Small intestine (tissue), 7 donors: ENCODE results near the gene ZNF700. TPM values are rescaled to one million over a fixed set of nuclear protein-coding genes. Genes with fewer than 3 reads are reported as not detected.
"Not testable (repeated sequence)": the region's sequence is repeated elsewhere in the genome, so short reads cannot be mapped to it uniquely, and the experiment has no call there.

Experiments used
- DNase-seq, 2 donors: peaks; one replicate each; pipeline versions ENCODE4 v3.0.0 to v3.0.0-alpha.2; 2013
- FAIRE-seq: peaks from 2 replicates; lab custom pipeline; 2012; peaks lifted over from hg19 to GRCh38; lab: Jason Lieb, UNC
- H3K27ac ChIP-seq, 3 donors: one replicate each; pipeline ENCODE4 v1.5.1; 2013; ENCODE audit warnings: low read length in 2 of 3, mild to moderate bottlenecking in 2 of 3, control low read depth in 1 of 3, inconsistent platforms in 1 of 3, low read depth in 1 of 3, moderate library complexity in 1 of 3
- H3K27me3 ChIP-seq, 3 donors: one replicate each; pipeline ENCODE4 v1.6.1; 2013; ENCODE audit warnings: low read length in 3 of 3, inconsistent platforms in 1 of 3; ENCODE audit not compliant: control insufficient read depth in 3 of 3, insufficient read depth in 3 of 3
- H3K36me3 ChIP-seq, 3 donors: one replicate each; pipeline ENCODE4 v1.6.1; 2013; ENCODE audit warnings: low read length in 3 of 3, inconsistent platforms in 1 of 3, low read depth in 1 of 3, mild to moderate bottlenecking in 1 of 3, moderate library complexity in 1 of 3; ENCODE audit not compliant: control insufficient read depth in 3 of 3, insufficient read depth in 2 of 3
- H3K4me1 ChIP-seq, 3 donors: one replicate each; pipeline ENCODE4 v1.6.1; 2013; ENCODE audit warnings: low read length in 2 of 3, inconsistent platforms in 1 of 3, low read depth in 1 of 3, mild to moderate bottlenecking in 1 of 3, moderate library complexity in 1 of 3; ENCODE audit not compliant: control insufficient read depth in 3 of 3, insufficient read depth in 2 of 3
- H3K4me3 ChIP-seq, 3 donors: one replicate each; pipeline ENCODE4 v1.5.1; 2013; ENCODE audit warnings: low read length in 3 of 3, control low read depth in 1 of 3, inconsistent platforms in 1 of 3, low read depth in 1 of 3, mild to moderate bottlenecking in 1 of 3, moderate library complexity in 1 of 3
- H3K9me3 ChIP-seq, 2 donors: one replicate each; pipeline ENCODE4 v1.6.1; 2013; ENCODE audit warnings: low read depth in 1 of 2, low read length in 1 of 2; ENCODE audit not compliant: control insufficient read depth in 2 of 2, insufficient read depth in 1 of 2
- WGBS, 3 donors: extraction: QIAGEN DNeasy Blood & Tissue Kit; methylation state at CpG; one replicate each; pipeline ENCODE4 v1.1.7; 2013; 5-methylcytosine and 5-hydroxymethylcytosine counted together
- polyA plus RNA-seq, 4 donors: library from polyadenylated mRNA; stranded (reverse) in 3 of 4; unstranded in 1 of 4; fragments of 200-250 nt in 3 of 4; fragments of 120-200 nt in 1 of 4; gene quantifications; one replicate each; pipeline versions ENCODE4 v1.2.1 to v1.2.3, GENCODE V29; 2013
- donor health status: healthy with polysubstance abuse.
- donor health status: control.
- donor health status: control.
- donor health status: Bipolar disorder and iron deficiency.
- donor health status: healthy.

ZNF700 gene
- polyA plus RNA-seq, 4 donors, result 7.3 to 24.6 (median 15.6) TPM

GRCh38 chr19:11889901-11890300 lies 35.0 kb upstream of the ZNF700 start:
- not testable (repeated sequence) for FAIRE-seq, H3K27me3 ChIP-seq, H3K4me1 ChIP-seq
- Histone ChIP-seq H3K27ac (peak overlapping the region in 1 of 3 donors; percentile 97), H3K4me3 (peak overlapping the region in 1 of 3 donors; percentile 86), H3K36me3 (peaks cover 0 to 25% (median 0%) of the 10 kb centered on the region in 3 donors), H3K9me3 (peaks cover 0 to 54% of the 10 kb centered on the region in 2 donors)
- WGBS, 3 donors, result 79 to 91% (median 86%) methylated on average over 6 of the region's 6 CpGs
- peak in 1 of 2 donors; percentile 45 for DNase-seq

GRCh38 chr19:11890634-11891033 lies 34.3 kb upstream of the ZNF700 start:
- Histone ChIP-seq H3K4me1 (peaks cover 0 to 5% (median 0%) of the 10 kb centered on the region in 3 donors), H3K9me3 (peaks cover 0 to 56% of the 10 kb centered on the region in 2 donors), H3K27ac (no peak overlapping the region), H3K36me3 (peaks cover 0 to 30% (median 0%) of the 10 kb centered on the region in 3 donors), H3K4me3 (no peak overlapping the region), H3K27me3 (no peaks in the 10 kb centered on the region)
- 92 to 93% (median 92%) methylated on average over 5 of the region's 5 CpGs for WGBS, 3 donors
- FAIRE-seq, result no peak
- no peak for DNase-seq

- Histone ChIP-seq H3K9me3 (peaks cover 0 to 78% of the 10 kb centered on the region in 2 donors), H3K4me1 (no peaks in the 10 kb centered on the region), H3K4me3 (no peak overlapping the region), H3K36me3 (peaks cover 0 to 43% (median 0%) of the 10 kb centered on the region in 3 donors), H3K27me3 (no peaks in the 10 kb centered on the region), H3K27ac (no peak overlapping the region)
- 94 to 98% (median 95%) methylated on average over 6 of the region's 6 CpGs for WGBS, 3 donors
- DNase-seq (no peak), FAIRE-seq (no peak)
Observed at GRCh38 chr19:11894851-11895250, 30.1 kb upstream of the ZNF700 start.

GRCh38 chr19:11902228-11902627 lies 22.7 kb upstream of the ZNF700 start:
- WGBS, 3 donors, result 96 to 100% (median 97%) methylated on average over 3 of the region's 3 CpGs
- Histone ChIP-seq H3K4me3 (no peak overlapping the region), H3K36me3 (peaks cover 9 to 40% (median 11%) of the 10 kb centered on the region in 3 donors), H3K27ac (no peak overlapping the region), H3K27me3 (no peaks in the 10 kb centered on the region), H3K4me1 (no peaks in the 10 kb centered on the region), H3K9me3 (peaks cover 5 to 81% of the 10 kb centered on the region in 2 donors)
- no peak for FAIRE-seq
- DNase-seq, result no peak

GRCh38 chr19:11905928-11906327 lies 19.0 kb upstream of the ZNF700 start:
- Histone ChIP-seq H3K4me1 (no peaks in the 10 kb centered on the region), H3K27me3 (no peaks in the 10 kb centered on the region), H3K9me3 (peaks cover 5 to 58% of the 10 kb centered on the region in 2 donors), H3K27ac (no peak overlapping the region), H3K36me3 (peaks cover 9 to 26% (median 11%) of the 10 kb centered on the region in 3 donors), H3K4me3 (no peak overlapping the region)
- no peak for FAIRE-seq
- WGBS, 3 donors, result 86 to 94% (median 88%) methylated on average over 3 of the region's 3 CpGs
- no peak for DNase-seq

DNA sequence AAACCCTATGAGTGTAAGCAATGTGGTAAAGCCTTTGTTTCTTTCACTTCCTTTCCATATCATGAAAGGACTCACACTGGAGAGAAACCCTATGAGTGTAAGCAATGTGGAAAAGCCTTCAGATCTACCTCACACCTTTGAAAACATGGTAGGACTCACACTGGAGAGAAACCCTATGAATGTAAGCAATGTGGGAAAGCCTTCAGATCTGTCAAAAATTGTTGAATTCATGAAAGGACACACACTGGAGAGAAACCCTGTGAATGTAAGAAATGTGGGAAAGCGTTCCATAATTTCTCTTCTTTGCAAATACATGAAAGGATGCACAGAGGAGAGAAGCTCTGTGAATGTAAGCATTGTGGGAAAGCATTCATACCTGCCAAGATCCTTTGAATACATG lies 13.0 kb upstream of the ZNF700 start:
- not testable (repeated sequence) for FAIRE-seq, DNase-seq, H3K27ac ChIP-seq, H3K4me1 ChIP-seq, H3K27me3 ChIP-seq, H3K4me3 ChIP-seq
- H3K36me3 ChIP-seq, result peaks cover 0 to 10% (median 0%) of the 10 kb centered on the region in 3 donors
- whole genome bisulfite sequencing, 3 donors, result 85 to 87% (median 86%) methylated on average over 1 of the region's 1 CpG
- peaks cover 2 to 50% of the 10 kb centered on the region in 2 donors for H3K9me3 ChIP-seq

GRCh38 chr19:11914417-11915051 lies 10.4 kb upstream of the ZNF700 start:
- H3K4me1 ChIP-seq, FAIRE-seq, H3K27me3 ChIP-seq, H3K27ac ChIP-seq, H3K4me3 ChIP-seq: not testable (repeated sequence)
- Histone ChIP-seq H3K36me3 (peaks cover 0 to 12% (median 0%) of the 10 kb centered on the region in 3 donors), H3K9me3 (peaks cover 2 to 63% of the 10 kb centered on the region in 2 donors)
- DNase-seq, result peak in 1 of 2 donors; percentile 7
- WGBS, 3 donors, result 80 to 94% (median 84%) methylated on average over 4 of the region's 4 CpGs

GRCh38 chr19:11921852-11922495 lies 2.9 kb upstream of the ZNF700 start:
- Histone ChIP-seq H3K9me3 (peaks cover 0 to 24% of the 10 kb centered on the region in 2 donors), H3K27ac (no peak overlapping the region), H3K36me3 (peaks cover 0 to 4% (median 0%) of the 10 kb centered on the region in 3 donors), H3K4me3 (no peak overlapping the region), H3K27me3 (no peaks in the 10 kb centered on the region), H3K4me1 (peaks cover 0 to 15% (median 3%) of the 10 kb centered on the region in 3 donors)
- FAIRE-seq (no peak), DNase-seq (peak; percentile 49 to 65)
- 11 to 33% (median 27%) methylated on average over 6 of the region's 6 CpGs for WGBS, 3 donors
